D341Med (cell line): ENCODE measurements around the gene DLX3.

Experiments used
- DNase-seq: peaks from one replicate; pipeline ENCODE4 v3.0.0; 2012; ENCODE audit warnings: low spot score

Gene DLX3

DNA sequence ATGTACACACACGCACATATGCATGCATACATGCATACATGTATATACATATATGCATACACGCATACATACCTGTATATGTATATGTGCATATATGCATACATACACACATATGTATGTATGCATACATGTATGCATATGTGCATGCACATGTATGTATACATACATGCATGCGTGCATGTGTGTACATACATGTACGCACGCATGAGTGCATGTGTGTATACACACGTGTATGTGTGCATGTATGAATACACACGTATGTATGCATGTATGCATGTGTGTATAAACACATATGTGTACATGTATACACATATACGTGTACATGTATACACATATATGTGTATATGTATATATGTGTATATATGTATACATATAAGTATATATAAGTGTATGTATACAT lies 28.5 kb upstream of the DLX3 start:
- no peak for DNase-seq

DNA sequence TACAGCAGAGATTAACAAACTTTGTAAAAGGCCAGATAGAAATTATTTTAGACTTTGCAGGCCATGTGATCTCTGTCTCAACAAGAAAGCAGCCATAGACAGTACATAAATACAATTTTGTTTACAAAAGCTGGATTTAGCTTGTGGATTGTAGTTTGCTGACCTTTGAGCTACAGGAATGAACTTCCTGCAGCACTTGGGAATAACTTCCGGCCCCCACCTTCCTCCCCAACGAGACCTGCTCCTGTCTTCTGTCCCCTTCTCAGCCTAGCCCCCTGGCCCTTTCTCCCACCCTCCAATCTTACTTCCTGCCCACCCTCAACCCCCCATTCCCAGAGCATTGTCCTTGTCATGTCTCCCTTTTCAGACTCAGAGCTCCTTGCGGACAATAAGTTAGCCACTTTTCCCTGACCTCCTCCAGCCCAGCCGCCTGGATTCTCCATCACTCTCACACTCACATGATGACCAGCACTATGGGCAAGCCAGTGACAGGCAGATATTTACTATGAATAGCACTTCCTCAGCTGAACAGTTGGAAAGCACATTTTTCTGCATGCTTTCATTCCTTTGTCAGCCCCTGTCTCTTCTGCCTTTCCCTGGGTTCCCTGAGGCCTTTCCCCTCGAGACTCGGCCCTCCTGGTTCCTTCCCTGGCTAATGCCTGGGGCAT lies 27.6 kb upstream of the DLX3 start:
- no peak for DNase-seq

- no peak for DNase-seq
Measured at GRCh38 chr17:50021681-50022370, 26.8 kb upstream of the DLX3 start.

- DNase-seq, result no peak
Measured at GRCh38 chr17:50020841-50021599, 26.0 kb upstream of the DLX3 start.

DNA sequence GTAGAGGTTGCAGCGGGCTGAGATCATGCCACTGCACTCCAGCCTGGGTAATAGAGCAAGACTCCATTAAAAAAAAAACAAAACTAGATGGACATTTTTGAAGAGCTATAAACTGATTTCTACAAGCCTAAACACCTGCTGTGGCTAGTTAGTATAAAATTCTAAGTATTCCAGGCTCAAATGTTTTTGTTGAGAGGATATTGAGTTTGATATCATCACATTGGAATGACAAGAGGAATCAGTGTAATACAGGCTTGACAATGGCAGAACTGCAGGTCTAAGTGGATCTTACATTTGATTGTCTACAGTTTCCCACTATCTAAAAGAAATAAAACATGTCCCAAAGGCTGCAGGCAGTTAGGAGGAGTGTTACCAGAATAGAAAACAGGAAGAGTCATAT lies 23.9 kb upstream of the DLX3 start:
- DNase-seq, result no peak

- no peak for DNase-seq
Measured at GRCh38 chr17:50015146-50015545, 20.1 kb upstream of the DLX3 start.

GRCh38 chr17:50014471-50015088 lies 19.6 kb upstream of the DLX3 start:
- DNase-seq, result no peak

GRCh38 chr17:50013079-50013478 lies 18.1 kb upstream of the DLX3 start:
- no peak for DNase-seq

- DNase-seq, result no peak
Measured at GRCh38 chr17:50009282-50009681, 14.3 kb upstream of the DLX3 start.

DNA sequence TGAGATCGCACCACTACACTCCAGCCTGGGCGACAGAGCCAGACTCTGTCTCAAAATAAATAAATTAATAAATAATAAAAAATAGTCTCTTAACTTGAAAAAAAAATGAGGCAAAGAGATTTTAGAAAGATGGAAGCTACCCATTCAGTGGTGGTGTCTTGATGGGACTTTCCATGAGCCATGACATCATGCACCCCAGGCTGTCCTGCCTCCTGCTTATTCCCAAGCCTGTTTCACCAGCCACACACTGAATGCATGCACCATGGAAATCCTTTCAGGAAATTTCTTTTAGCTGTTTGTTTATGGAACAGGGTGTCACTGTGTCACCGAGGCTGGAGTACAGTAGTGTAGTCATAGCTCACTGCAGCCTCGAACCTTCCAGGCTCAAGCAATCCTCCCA lies 8.9 kb upstream of the DLX3 start:
- DNase-seq, result no peak

- no peak for DNase-seq
Measured at GRCh38 chr17:49998836-49999511, 4.0 kb upstream of the DLX3 start.

DNA sequence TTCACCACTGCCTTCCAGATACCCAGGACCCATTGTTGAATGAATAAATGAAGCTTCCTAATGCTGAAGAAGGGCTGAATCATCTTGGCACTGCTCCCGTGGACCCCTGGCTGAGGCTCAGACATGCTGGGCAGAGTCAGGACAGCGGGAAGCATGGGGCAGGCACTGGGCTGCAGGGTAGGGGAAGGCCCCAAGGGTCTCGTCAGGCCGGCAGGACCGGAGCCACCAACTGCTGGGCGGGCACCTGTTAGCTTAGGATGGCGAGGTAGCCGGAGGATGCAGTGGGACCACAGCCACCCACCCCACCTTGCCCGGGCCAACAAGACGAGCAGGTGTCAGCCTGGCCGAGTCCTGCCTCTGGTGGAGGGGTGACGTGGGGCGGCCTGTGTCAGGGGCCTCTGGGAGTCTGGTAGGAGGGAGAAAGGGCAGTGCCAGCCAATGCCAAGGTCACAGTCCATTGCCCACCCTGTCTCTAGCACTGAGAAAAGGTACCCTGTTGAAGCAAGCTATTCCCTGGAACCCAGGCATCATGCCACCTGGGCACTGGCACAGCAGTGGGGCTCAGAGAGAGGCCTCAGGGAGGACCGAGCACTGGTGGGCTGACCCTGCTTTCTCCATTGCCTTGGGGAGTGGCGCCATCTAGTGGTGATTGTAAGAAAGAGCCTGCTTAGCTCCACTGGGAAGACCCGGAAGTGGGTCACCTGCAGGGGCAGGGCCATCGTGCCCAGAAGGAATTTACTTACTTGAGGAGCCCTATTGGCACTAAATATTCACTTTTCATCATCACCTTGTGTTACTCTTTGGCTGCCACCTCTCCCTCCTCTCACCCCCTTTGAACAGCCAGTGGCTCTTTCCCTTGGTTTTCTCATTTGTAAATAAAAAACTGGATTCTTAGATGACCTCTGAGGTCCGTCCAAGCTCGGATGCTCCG lies 3.0 kb upstream of the DLX3 start:
- DNase-seq, result peak; percentile 92

GRCh38 chr17:49997301-49997650 lies 2.3 kb upstream of the DLX3 start:
- no peak for DNase-seq

GRCh38 chr17:49996495-49997300 lies 1.7 kb upstream of the DLX3 start:
- peak; percentile 94 for DNase-seq

GRCh38 chr17:49996121-49996494 lies 1.1 kb upstream of the DLX3 start:
- DNase-seq, result no peak

DNA sequence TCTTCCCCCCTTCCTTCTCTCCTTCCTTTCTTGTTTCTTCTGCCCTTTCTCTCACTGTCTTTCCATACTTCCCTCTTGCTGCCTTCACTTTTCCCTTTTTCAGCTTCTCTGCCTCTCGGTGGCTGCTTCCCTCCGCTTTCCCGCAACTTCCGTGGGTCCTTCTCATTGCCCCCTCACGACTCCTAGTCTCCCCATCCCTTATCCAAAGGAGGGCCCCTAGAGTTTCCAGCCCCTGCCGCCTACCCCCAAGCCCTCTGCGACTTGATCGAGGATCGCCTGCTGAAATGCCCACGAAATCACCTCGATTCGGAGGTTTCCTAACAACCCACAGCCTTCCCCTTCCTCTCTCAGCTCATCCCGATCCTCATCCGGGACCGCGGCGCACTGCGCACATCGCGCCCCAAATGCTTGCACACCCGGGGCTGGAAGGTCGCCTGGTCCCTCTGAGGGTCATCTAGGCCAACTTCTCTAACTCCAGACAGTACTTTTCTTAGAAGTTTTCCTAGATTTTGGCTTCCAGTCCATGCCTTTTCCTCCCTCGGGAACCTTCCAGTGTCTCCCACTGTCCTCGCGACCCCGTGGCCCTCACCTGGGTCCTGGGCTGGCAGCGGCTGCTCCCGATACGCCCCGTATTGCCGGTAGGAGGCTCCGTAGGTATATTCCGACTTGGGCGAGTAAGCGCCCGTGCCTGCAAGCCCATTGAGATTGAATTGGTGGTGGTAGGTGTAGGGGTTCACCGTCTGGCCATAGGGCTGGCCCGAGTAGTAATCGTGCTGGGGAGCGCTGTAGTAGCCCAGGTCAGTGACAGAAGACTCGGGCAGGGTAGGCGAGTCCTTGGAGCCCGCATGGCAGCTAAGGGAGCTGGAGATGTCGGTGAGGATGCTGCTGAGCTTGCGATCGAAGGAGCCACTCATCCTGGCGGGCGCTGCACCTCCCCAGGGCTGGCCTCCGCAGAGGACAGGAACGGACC lies 654 bp downstream of the DLX3 start:
- no peak for DNase-seq

DNA sequence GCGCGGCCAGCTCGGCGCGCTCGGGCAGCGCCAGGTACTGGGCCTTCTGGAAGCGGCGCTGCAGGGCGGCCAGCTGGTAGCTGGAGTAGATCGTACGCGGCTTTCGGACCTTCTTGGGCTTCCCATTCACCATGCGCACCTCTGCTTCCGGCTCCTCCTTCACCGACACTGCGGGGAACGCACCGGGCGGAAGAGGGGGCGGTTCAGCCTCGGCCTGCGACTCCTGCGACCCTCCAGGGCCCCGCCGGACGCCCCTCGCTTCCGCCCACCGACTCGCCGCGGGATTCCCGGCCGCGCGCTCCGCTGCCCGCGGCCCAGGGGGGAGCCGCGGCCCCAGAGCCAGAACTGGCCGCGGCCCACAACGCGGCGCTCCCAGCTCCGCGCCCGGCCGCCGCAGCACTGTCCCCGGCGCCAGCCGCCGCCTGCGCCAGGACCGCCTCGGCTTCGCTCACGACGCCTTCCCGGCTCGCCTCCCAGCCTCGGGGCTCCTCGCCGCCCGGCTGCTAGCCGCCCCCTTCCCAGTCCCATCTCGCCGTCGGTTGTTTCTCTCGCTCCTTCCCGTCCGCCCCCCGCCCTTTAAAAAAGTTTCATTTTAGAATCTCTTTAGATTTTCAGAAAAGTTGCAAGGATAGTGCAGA lies 1.5 kb downstream of the DLX3 start:
- peak; percentile 68 for DNase-seq

GRCh38 chr17:49992933-49993422 lies 2.0 kb downstream of the DLX3 start:
- no peak for DNase-seq
